Measurements from ENCODE around the gene MTR. TPM values are rescaled to one million over a fixed set of nuclear protein-coding genes. Genes with fewer than 3 reads are reported as not detected.

MTR gene
- polyA plus RNA-seq (2013, experiment 1 of 2; ENCODE audit: insufficient read length) = 14.4 TPM
- polyA plus RNA-seq (2013, experiment 2 of 2; ENCODE audit: insufficient read length) = 16.4 TPM

- peak; percentile 99 for DNase-seq
These were observed at the start of gene MTR for GRCh38 chr1:236795035-236795756. Gene MTR (plus strand): TSS chr1:236795292. CDS start chr1:236795704, 412 bp downstream.

- no peak for DNase-seq
These were observed 48.3 kb upstream of the MTR start for GRCh38 chr1:236746785-236747184.

- DNase-seq = no peak
These were observed 47.6 kb upstream of the MTR start for GRCh38 chr1:236747311-236747985.

GRCh38 chr1:236748268-236748870 lies 46.7 kb upstream of the MTR start:
- DNase-seq = no peak

- DNase-seq = no peak
These were observed 44.2 kb upstream of the MTR start for GRCh38 chr1:236750928-236751327.

GRCh38 chr1:236751385-236751784 lies 43.7 kb upstream of the MTR start:
- DNase-seq = no peak

- DNase-seq = no peak
These were observed 43.2 kb upstream of the MTR start for GRCh38 chr1:236751935-236752334.

GRCh38 chr1:236753516-236753915 lies 41.6 kb upstream of the MTR start:
- DNase-seq = peak; percentile 33

- no peak for DNase-seq
These were observed 41.1 kb upstream of the MTR start for GRCh38 chr1:236753964-236754363.

GRCh38 chr1:236754525-236755210 lies 40.4 kb upstream of the MTR start:
- DNase-seq = no peak

GRCh38 chr1:236757640-236758039 lies 37.5 kb upstream of the MTR start:
- DNase-seq = no peak

- DNase-seq = peak; percentile 49
These were observed 35.7 kb upstream of the MTR start for GRCh38 chr1:236759252-236759859.

- no peak for DNase-seq
These were observed 34.6 kb upstream of the MTR start for GRCh38 chr1:236760480-236760879.

- DNase-seq = no peak
These were observed 34.1 kb upstream of the MTR start for GRCh38 chr1:236760986-236761385.

- no peak for DNase-seq
These were observed 33.5 kb upstream of the MTR start for GRCh38 chr1:236761397-236762132.

GRCh38 chr1:236762410-236762809 lies 32.7 kb upstream of the MTR start:
- DNase-seq = peak; percentile 12

GRCh38 chr1:236765831-236766230 lies 29.3 kb upstream of the MTR start:
- no peak for DNase-seq

GRCh38 chr1:236766506-236766905 lies 28.6 kb upstream of the MTR start:
- DNase-seq = no peak

- no peak for DNase-seq
These were observed 27.8 kb upstream of the MTR start for GRCh38 chr1:236767276-236767675.

- DNase-seq = no peak
These were observed 26.5 kb upstream of the MTR start for GRCh38 chr1:236768601-236769000.

- no peak for DNase-seq
These were observed 21.2 kb upstream of the MTR start for GRCh38 chr1:236773919-236774318.

GRCh38 chr1:236774926-236775325 lies 20.2 kb upstream of the MTR start:
- DNase-seq = peak; percentile 11
